ENCODE data around the gene TBX10. TPM values are rescaled to one million over a fixed set of nuclear protein-coding genes. Genes with fewer than 3 reads are reported as not detected.

The TBX10 gene
- total RNA-seq, 1 experiment from 2014 or later, result not detected

GRCh38 chr11:67673358-67673757 is 33.8 kb upstream of the TBX10 start:
- H2AFZ ChIP-seq (ENCODE audit: low read depth, low read length, poor library complexity, severe bottlenecking), result no peak overlapping the region
- peaks cover 8 to 16% of the 10 kb centered on the region in 2 experiments; a peak in 3 of 4 replicates for H3K4me1 ChIP-seq (ENCODE audit: control insufficient read depth in 1 of 2, insufficient read depth in 2 of 2, low read length in 2 of 2)
- no peak overlapping the region for H3K27ac ChIP-seq (ENCODE audit: low read depth, low read length)
- H3K9me3 ChIP-seq (ENCODE audit: control insufficient read depth in 1 of 2, insufficient read depth in 1 of 2, low read depth in 1 of 2, low read length in 2 of 2), result no peaks in the 10 kb centered on the region; a peak in 1 of 4 replicates
- no TSS peak for BruUV-seq (replicated peaks)
- DNase-seq (ENCODE audit: low read depth, low spot score) (no peak), ATAC-seq (no peak)
- H3K36me3 ChIP-seq (ENCODE audit: control insufficient read depth in 1 of 2, insufficient read depth in 2 of 2, low read length in 2 of 2), result no peaks in the 10 kb centered on the region
- intact Hi-C loops (cut with micrococcal nuclease), result no loop called here
- H3K27me3 ChIP-seq (ENCODE audit: insufficient read depth, low read length), result no peaks in the 10 kb centered on the region
- H3K4me3 ChIP-seq (replicated peaks in 1 of 2; ENCODE audit: low read depth in 1 of 2, low read length in 2 of 2), result no peak overlapping the region
- ChIA-PET POLR2A (no interaction called here), RAD21 (ENCODE audit: low non-redundant PET in 1 of 2, low total read pairs in 2 of 2, uncharacterized antibody in 2 of 2, unreplicated experiment in 2 of 2) (no interaction called here), CTCF (no interaction called here)
- H3K9me2 ChIP-seq (ENCODE audit: insufficient read depth), result no peaks in the 10 kb centered on the region
- H4K20me1 ChIP-seq (ENCODE audit: insufficient read depth), result no peaks in the 10 kb centered on the region
- no peak overlapping the region for H3K9ac ChIP-seq (ENCODE audit: low read length)
- no peak overlapping the region for H3K4me2 ChIP-seq (ENCODE audit: low read length)
- TF ChIP-seq JUND (IDR thresholded peaks at IDR 0.05) (no peak), ELF1 (IDR thresholded peaks at IDR 0.05; ENCODE audit: borderline replicate concordance, low read depth) (no peak), RAD21 (IDR thresholded peaks at IDR 0.05; ENCODE audit: low read depth) (no peak), ZBTB33 (IDR thresholded peaks at IDR 0.05; ENCODE audit: extremely low read depth, insufficient replicate concordance, low read length) (no peak)
- no peaks in the 10 kb centered on the region for H3K79me2 ChIP-seq (ENCODE audit: insufficient read depth, low read length)

GRCh38 chr11:67671211-67671520 is 31.6 kb upstream of the TBX10 start:
- ChIA-PET RAD21 (ENCODE audit: low non-redundant PET in 1 of 2, low total read pairs in 2 of 2, uncharacterized antibody in 2 of 2, unreplicated experiment in 2 of 2) (no interaction called here), POLR2A (interaction anchor here (0.6 kb wide), 1 partner anchor 20 kb away, joined by 5 read pairs; no protein-coding TSS in a partner anchor), CTCF (no interaction called here)
- H3K27me3 ChIP-seq (ENCODE audit: insufficient read depth, low read length), result no peaks in the 10 kb centered on the region
- H3K4me2 ChIP-seq (ENCODE audit: low read length), result no peak overlapping the region
- H4K20me1 ChIP-seq (ENCODE audit: insufficient read depth), result no peaks in the 10 kb centered on the region
- H3K4me3 ChIP-seq (replicated peaks in 1 of 2; ENCODE audit: low read depth in 1 of 2, low read length in 2 of 2), result no peak overlapping the region
- no peak overlapping the region for H2AFZ ChIP-seq (ENCODE audit: low read depth, low read length, poor library complexity, severe bottlenecking)
- H3K79me2 ChIP-seq (ENCODE audit: insufficient read depth, low read length), result no peaks in the 10 kb centered on the region
- no peaks in the 10 kb centered on the region for H3K36me3 ChIP-seq (ENCODE audit: control insufficient read depth in 1 of 2, insufficient read depth in 2 of 2, low read length in 2 of 2)
- no peaks in the 10 kb centered on the region; a peak in 1 of 4 replicates for H3K9me3 ChIP-seq (ENCODE audit: control insufficient read depth in 1 of 2, insufficient read depth in 1 of 2, low read depth in 1 of 2, low read length in 2 of 2)
- ATAC-seq (no peak), DNase-seq (ENCODE audit: low read depth, low spot score) (no peak)
- H3K9me2 ChIP-seq (ENCODE audit: insufficient read depth), result no peaks in the 10 kb centered on the region
- no TSS peak for BruUV-seq (replicated peaks)
- TF ChIP-seq CBX3 (IDR thresholded peaks at IDR 0.05; ENCODE audit: low read depth) (no peak), YY1 (IDR thresholded peaks at IDR 0.05; ENCODE audit: extremely low read depth, insufficient replicate concordance, low read depth, low read length) (no peak), EZH2phosphoT487 (IDR thresholded peaks at IDR 0.05; ENCODE audit: borderline replicate concordance) (no peak), CTCF (IDR thresholded peaks at IDR 0.05 in 2 of 3, conservative IDR thresholded peaks at IDR 0.05 in 1 of 3; ENCODE audit: borderline replicate concordance in 1 of 3, insufficient read depth in 1 of 3, low read depth in 2 of 3, low read length in 2 of 3) (no peak), SP1 (IDR thresholded peaks at IDR 0.05; ENCODE audit: low read depth) (no peak), REST (IDR thresholded peaks at IDR 0.05; ENCODE audit: low read depth) (no peak), POLR2A (IDR thresholded peaks at IDR 0.05; ENCODE audit: borderline replicate concordance, extremely low read depth, insufficient read depth, insufficient read length) (no peak), CEBPB (IDR thresholded peaks at IDR 0.05; ENCODE audit: low read depth) (no peak), TCF7L2 (IDR thresholded peaks at IDR 0.05; ENCODE audit: borderline replicate concordance, extremely low read depth, insufficient read depth, insufficient read length) (no peak)
- intact Hi-C loops (cut with micrococcal nuclease), result no loop called here
- H3K9ac ChIP-seq (ENCODE audit: low read length), result no peak overlapping the region
- no peak overlapping the region for H3K27ac ChIP-seq (ENCODE audit: low read depth, low read length)
- peaks cover 8 to 16% of the 10 kb centered on the region in 2 experiments; a peak in 3 of 4 replicates for H3K4me1 ChIP-seq (ENCODE audit: control insufficient read depth in 1 of 2, insufficient read depth in 2 of 2, low read length in 2 of 2)

Measured in HCT116 (cell line).